Gastrocnemius medialis (tissue), 4 donors: ENCODE results near the gene OGA.

Experiments used
- CTCF ChIP-seq, 5 experiments: fragments of 450-650 bp in 3 of 5; fragments of 200-600 bp in 2 of 5; sonication (generic) in 2 of 5; IDR thresholded peaks in 4 of 5; conservative IDR thresholded peaks in 1 of 5; 1 replicate in 4 of 5; 2 replicates in 1 of 5; pipeline ENCODE4 v1.5.1; 2016 to 2019; ENCODE audit warnings: antibody characterized with exemption in 5 of 5, mild to moderate bottlenecking in 3 of 5, moderate library complexity in 3 of 5
- POLR2A ChIP-seq, 2 donors: fragments of 450-650 bp; IDR thresholded peaks; one replicate each; pipeline ENCODE4 v1.6.1; 2017; ENCODE audit warnings: antibody characterized with exemption in 2 of 2, mild to moderate bottlenecking in 2 of 2, moderate library complexity in 2 of 2

GRCh38 chr10:101840102-101840684 lies 21.9 kb upstream of the OGA start:
- TF ChIP-seq CTCF (IDR thresholded peaks at IDR 0.05 in 4 of 5, conservative IDR thresholded peaks at IDR 0.05 in 1 of 5) (no peak), POLR2A (IDR thresholded peaks at IDR 0.05) (no peak)
